Adrenal gland (tissue), 12 donors: Measurements from ENCODE around the gene ZC3H18. TPM values are rescaled to one million over a fixed set of nuclear protein-coding genes. Genes with fewer than 3 reads are reported as not detected.

Experiments used
- DNase-seq, 7 donors: peaks; one replicate each; pipeline ENCODE4 v3.0.0-alpha.2; 2019 to 2020
- H3K27ac ChIP-seq, 5 donors: fragments of 200-600 bp; sonication (generic) in 4 of 5; 1 replicate in 3 of 5; 2 replicates in 2 of 5; pipeline versions ENCODE4 v1.5.1 to v1.8.0; 2016 to 2020; ENCODE audit warnings: mild to moderate bottlenecking in 1 of 5
- H3K27me3 ChIP-seq: fragments of 200-600 bp; 2 replicates; pipeline ENCODE4 v1.8.0; 2021
- H3K36me3 ChIP-seq, 2 donors: fragments of 200-600 bp; replicated peaks in 1 of 2; 1 replicate in 1 of 2; 2 replicates in 1 of 2; pipeline versions ENCODE4 v1.5.1 to v1.8.0; 2018 to 2022
- H3K4me1 ChIP-seq, 2 donors: fragments of 200-600 bp; replicated peaks in 1 of 2; 1 replicate in 1 of 2; 2 replicates in 1 of 2; pipeline versions ENCODE4 v1.5.1 to v1.8.0; 2018 to 2021
- H3K4me3 ChIP-seq, 4 donors: fragments of 200-600 bp; sonication (generic) in 3 of 4; one replicate each; pipeline ENCODE4 v1.5.1; 2016 to 2018
- H3K9me3 ChIP-seq, 3 donors: fragments of 200-600 bp; sonication (generic) in 1 of 3; replicated peaks in 1 of 3; 1 replicate in 2 of 3; 2 replicates in 1 of 3; pipeline versions ENCODE4 v1.5.1 to v1.8.0; 2016 to 2021
- CTCF ChIP-seq, 6 experiments: fragments of 450-650 bp in 4 of 6; fragments of 200-600 bp in 2 of 6; sonication (generic) in 1 of 6; IDR thresholded peaks; 1 replicate in 5 of 6; 2 replicates in 1 of 6; pipeline versions ENCODE4 v1.5.1 to v1.8.0; 2016 to 2021; ENCODE audit warnings: antibody characterized with exemption in 6 of 6, mild to moderate bottlenecking in 2 of 6, moderate library complexity in 1 of 6
- POLR2A ChIP-seq, 2 donors: fragments of 450-650 bp; IDR thresholded peaks; one replicate each; pipeline ENCODE4 v1.6.1; 2017; ENCODE audit warnings: antibody characterized with exemption in 2 of 2, mild to moderate bottlenecking in 2 of 2, moderate library complexity in 1 of 2
- WGBS, 4 donors: extraction: QIAGEN DNeasy Blood & Tissue Kit in 2 of 4; methylation state at CpG; one replicate each; pipeline versions ENCODE4 v1.1.5 to v1.1.7; 2013 to 2017; 5-methylcytosine and 5-hydroxymethylcytosine counted together
- intact Hi-C, 2 donors: fragments of 100-400 bp; cut with DNase I; formaldehyde crosslinking; loops; one replicate each; pipeline versions ENCODE4 v1.14.1 to v1.15.0; 2022 to 2023
- polyA plus RNA-seq, 3 donors: library from polyadenylated mRNA; stranded (reverse); fragments of 200-250 nt in 2 of 3; fragments of 350-450 nt in 1 of 3; fragmentation: Illumina TruSeq in 1 of 3; extraction: RNeasy Lipid Tissue Mini Kit (QIAGEN cat#74804) in 1 of 3; gene quantifications; one replicate each; pipeline ENCODE4 v1.2.3, GENCODE V29; 2013 to 2014
- total RNA-seq, 9 donors: library from RNA; depleted of rRNA in 4 of 9; stranded (reverse); fragments of >200 nt in 4 of 9; fragments of 120-200 nt in 1 of 9; fragmentation: NEBNext Ultra II Directional in 1 of 9; extraction: Animal tissue kit (Norgen Biotek cat#: 25700) in 1 of 9; gene quantifications; one replicate each; pipeline versions ENCODE4 v1.1.0 to v1.2.4, GENCODE V29; 2013 to 2023
- donor health status: healthy with polysubstance abuse.
- donor health status: Bipolar disorder and iron deficiency.
- donor health status: DM: yes; HTN: yes; CAD: no.
- donor health status: DM: no; HTN: no; CAD: no.
- donor health status: DM: no; HTN: no; CAD: no.
- donor health status: DM: yes; HTN: yes; CAD: no.

Gene ZC3H18
- total and polyA plus RNA-seq, 12 donors = 6.1 to 49.1 (median 22.9) TPM

GRCh38 chr16:88538366-88539060 lies 31.7 kb upstream of the ZC3H18 start:
- intact Hi-C loops = no loop called here
- DNase-seq = no peak

GRCh38 chr16:88539261-88539651 lies 30.9 kb upstream of the ZC3H18 start:
- intact Hi-C loops = no loop called here
- H3K4me1 ChIP-seq = peaks cover 6 to 9% of the 10 kb centered on the region in 2 donors
- no peak for DNase-seq
- H3K27me3 ChIP-seq = no peaks in the 10 kb centered on the region
- H3K9me3 ChIP-seq = peaks cover 0 to 11% (median 0%) of the 10 kb centered on the region in 3 donors
- TF ChIP-seq CTCF (IDR thresholded peaks at IDR 0.05) (no peak), POLR2A (IDR thresholded peaks at IDR 0.05) (no peak)
- WGBS, 4 donors = 69 to 73% (median 72%) methylated on average over 1 to 12 of the region's 12 CpGs
- no peaks in the 10 kb centered on the region for H3K36me3 ChIP-seq
- H3K4me3 ChIP-seq = no peak overlapping the region
- no peak overlapping the region for H3K27ac ChIP-seq

More at GRCh38 chr16:88538366-88539060, 31.7 kb upstream of the ZC3H18 start:
- WGBS, 4 donors = 47 to 54% (median 52%) methylated on average over 9 to 23 of the region's 23 CpGs
- Histone ChIP-seq H3K9me3 (peaks cover 0 to 9% (median 0%) of the 10 kb centered on the region in 3 donors), H3K4me1 (peaks cover 6 to 9% of the 10 kb centered on the region in 2 donors), H3K27ac (no peak overlapping the region), H3K27me3 (no peaks in the 10 kb centered on the region), H3K4me3 (no peak overlapping the region), H3K36me3 (no peaks in the 10 kb centered on the region)
- TF ChIP-seq CTCF (IDR thresholded peaks at IDR 0.05) (no peak), POLR2A (IDR thresholded peaks at IDR 0.05) (no peak)

GRCh38 chr16:88539652-88540345 lies 30.4 kb upstream of the ZC3H18 start:
- Histone ChIP-seq H3K9me3 (peaks cover 0 to 11% (median 0%) of the 10 kb centered on the region in 3 donors), H3K4me3 (no peak overlapping the region), H3K27me3 (no peaks in the 10 kb centered on the region), H3K4me1 (peaks cover 4 to 7% of the 10 kb centered on the region in 2 donors), H3K27ac (no peak overlapping the region), H3K36me3 (no peaks in the 10 kb centered on the region)
- intact Hi-C loops = no loop called here
- WGBS, 4 donors = 39 to 55% (median 45%) methylated on average over 13 to 26 of the region's 26 CpGs
- no peak for DNase-seq
- TF ChIP-seq CTCF (IDR thresholded peaks at IDR 0.05) = no peak

GRCh38 chr16:88540346-88540977 lies 29.7 kb upstream of the ZC3H18 start:
- TF ChIP-seq CTCF (IDR thresholded peaks at IDR 0.05) (no peak), POLR2A (IDR thresholded peaks at IDR 0.05) (no peak)
- Histone ChIP-seq H3K27me3 (no peaks in the 10 kb centered on the region), H3K9me3 (peaks cover 0 to 11% (median 0%) of the 10 kb centered on the region in 3 donors), H3K4me3 (no peak overlapping the region), H3K36me3 (no peaks in the 10 kb centered on the region), H3K4me1 (peaks cover 0 to under 1% of the 10 kb centered on the region in 2 donors), H3K27ac (no peak overlapping the region)
- intact Hi-C loops = no loop called here
- DNase-seq = no peak
- 56 to 83% (median 71%) methylated on average over 10 to 20 of the region's 20 CpGs for WGBS, 4 donors
